ENCODE data around the gene CATSPERZ. TPM values are rescaled to one million over a fixed set of nuclear protein-coding genes. Genes with fewer than 3 reads are reported as not detected.

Gene CATSPERZ
- total RNA-seq, 1 donor from 2014 or later = 0.39 TPM

- no peak for DNase-seq
These were observed 35.7 kb upstream of the CATSPERZ start for GRCh38 chr11:64264371-64264852.

DNA sequence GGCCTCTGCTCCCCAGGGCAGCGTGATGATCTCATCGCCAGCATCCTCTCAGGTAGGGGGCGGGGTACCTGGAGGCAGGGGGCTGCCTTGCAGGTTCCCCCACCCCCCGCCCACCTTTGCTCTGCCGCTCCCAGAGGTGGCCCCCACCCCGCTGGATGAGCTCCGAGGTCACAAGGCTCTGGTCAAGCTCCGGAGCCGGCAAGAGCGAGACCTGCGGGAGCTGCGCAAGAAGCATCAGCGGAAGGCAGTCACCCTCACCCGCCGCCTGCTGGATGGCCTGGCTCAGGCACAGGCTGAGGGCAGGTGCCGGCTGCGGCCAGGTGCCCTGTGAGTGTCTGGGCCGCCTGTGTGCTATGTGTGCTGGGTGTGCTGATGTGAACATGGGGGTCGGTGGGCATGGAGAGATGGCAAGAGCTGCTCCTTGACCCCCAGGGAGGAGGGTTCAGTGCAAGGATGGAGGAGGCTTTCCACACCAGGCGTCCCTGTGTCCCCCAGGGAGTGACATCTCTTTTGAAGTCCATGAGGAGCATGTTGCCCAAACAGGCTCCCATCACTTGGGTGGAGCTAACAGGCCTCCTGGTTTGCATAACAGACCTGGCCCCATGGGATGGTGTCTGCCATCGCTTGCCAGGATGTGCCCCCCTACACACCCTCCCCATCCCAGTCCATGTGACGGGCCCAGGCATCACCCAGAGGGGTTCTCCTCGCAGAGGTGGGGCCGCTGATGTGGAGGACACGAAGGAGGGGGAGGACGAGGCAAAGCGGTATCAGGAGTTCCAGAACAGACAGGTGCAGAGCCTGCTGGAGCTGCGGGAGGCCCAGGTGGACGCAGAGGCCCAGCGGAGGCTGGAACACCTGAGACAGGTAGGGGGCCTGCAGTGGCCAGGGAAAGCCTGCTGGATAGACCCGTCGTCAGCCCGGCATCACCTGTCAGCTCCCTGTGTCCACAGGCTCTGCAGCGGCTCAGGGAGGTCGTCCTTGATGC, 34.7 kb upstream of the CATSPERZ start:
- DNase-seq = no peak

DNA sequence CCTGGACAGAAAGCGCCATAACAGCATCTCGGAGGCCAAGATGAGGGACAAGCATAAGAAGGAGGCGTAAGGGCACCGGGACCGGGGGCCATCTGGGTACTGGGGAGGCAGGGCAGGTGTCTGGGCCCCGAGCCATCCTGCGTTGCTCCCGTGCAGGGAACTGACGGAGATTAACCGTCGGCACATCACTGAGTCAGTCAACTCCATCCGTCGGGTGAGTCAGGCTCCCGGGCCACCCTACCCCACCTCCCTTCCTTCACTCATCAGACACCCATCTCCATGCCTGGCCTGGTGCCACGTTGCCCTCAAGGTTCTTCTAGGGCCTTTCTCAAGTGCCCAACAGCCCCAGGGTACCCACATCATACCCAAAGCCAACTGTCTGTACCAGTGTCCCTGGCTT, 33.8 kb upstream of the CATSPERZ start:
- DNase-seq = no peak

GRCh38 chr11:64267207-64267945, 32.8 kb upstream of the CATSPERZ start:
- no peak for DNase-seq

DNA sequence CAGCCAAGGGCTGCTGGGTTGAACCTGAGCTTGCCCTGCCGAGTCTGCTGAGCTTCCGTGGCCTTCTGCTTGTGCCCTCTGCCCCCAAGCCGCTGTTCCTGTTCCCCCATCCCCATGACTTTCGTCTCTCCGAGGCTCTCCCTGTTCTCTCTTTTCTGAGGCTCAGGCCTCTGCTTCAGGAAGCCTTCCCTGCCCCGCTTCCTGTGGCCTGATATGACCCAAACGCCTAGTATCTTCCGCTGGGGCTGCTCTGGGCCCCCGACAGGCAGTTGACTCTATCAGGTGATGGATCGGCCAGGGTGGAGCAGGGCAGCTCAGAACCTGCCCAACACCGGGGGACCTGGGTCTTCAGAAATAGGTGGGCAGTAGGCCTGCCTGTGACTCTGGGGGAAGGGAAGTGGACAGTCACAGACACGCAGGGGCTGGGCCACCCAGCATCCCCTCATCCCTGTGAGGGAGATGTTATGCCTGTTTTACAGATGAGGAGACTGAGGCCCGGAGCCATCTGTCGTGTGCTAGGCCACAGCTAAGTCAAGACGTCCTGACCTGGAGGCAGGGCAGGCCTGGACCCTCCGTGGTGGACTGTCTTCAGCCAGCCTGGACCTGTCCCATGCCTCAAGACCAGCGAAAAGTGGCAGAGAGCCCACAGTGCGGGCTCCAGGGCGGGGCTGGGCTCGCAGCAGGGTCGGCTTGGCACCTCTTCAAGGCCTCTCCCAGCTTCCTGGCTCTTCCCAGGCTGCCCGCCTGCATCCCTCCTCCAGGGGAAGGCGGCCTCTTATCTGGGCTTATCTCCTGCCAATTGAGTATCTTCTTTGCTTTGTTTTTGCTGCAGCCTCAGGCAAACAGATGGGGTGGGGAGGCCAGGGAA, 31.9 kb upstream of the CATSPERZ start:
- no peak for DNase-seq

GRCh38 chr11:64268893-64269539, 31.1 kb upstream of the CATSPERZ start:
- DNase-seq = peak; percentile 51

- DNase-seq = peak; percentile 99
These were observed 30.5 kb upstream of the CATSPERZ start for GRCh38 chr11:64269540-64270220.

DNA sequence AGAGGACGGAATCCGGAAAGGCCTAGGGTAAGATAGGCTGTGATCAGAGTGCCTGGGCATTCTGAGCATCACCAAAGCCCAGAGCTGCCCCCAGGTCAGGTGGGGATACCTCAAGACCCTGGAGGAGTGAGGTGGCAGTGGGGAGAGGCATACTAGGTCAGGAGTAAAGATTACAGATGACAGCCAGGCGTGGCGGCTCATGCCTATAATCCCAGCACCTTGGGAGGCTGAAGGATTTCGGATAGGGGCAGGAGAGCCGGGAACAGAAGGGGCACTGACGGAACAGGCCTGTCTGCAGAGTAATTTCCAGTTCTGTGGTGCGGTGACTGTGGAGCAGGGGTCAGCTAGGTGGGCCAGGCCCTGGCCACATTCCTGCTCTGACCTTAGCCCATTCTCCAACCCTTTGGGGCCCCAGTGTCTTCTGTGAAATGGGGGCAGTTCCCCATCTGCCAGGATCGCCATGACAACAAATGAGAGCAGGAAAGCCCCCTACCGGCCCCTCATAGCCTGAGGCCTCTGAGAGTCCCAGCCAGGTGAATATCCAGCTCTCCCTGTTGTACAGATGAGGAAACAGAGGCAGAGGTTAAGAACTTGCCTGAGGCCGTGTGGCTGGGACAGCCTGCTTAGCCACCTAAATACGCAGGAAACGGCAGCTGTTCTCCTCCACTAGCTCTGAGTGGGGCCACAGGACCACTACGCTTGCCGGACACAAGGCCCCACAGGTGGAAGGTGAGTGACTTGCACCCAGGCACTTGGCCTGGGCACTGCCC, 24.9 kb upstream of the CATSPERZ start:
- DNase-seq = no peak

DNA sequence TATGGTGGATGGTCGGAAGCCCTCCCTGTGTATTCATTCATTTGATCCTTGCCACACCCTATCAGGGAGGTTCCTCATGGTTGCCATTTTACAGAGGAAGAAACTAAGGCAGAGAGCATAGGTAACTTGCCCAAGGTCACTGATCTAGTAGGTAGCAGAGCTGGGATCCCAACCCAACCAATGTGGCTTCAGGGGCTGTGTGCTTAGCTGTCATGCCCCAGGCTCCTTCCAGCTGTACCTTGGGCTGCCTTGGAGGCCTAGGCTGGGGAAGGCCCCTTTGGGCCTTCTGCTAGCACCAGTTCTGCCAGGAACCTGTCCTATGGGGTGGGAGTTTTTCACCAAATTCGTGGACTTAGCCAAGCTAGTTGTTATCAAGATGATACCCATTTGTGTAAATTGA, 24.3 kb upstream of the CATSPERZ start:
- no peak for DNase-seq

- no peak for DNase-seq
These were observed 23.3 kb upstream of the CATSPERZ start for GRCh38 chr11:64276653-64277431.

DNA sequence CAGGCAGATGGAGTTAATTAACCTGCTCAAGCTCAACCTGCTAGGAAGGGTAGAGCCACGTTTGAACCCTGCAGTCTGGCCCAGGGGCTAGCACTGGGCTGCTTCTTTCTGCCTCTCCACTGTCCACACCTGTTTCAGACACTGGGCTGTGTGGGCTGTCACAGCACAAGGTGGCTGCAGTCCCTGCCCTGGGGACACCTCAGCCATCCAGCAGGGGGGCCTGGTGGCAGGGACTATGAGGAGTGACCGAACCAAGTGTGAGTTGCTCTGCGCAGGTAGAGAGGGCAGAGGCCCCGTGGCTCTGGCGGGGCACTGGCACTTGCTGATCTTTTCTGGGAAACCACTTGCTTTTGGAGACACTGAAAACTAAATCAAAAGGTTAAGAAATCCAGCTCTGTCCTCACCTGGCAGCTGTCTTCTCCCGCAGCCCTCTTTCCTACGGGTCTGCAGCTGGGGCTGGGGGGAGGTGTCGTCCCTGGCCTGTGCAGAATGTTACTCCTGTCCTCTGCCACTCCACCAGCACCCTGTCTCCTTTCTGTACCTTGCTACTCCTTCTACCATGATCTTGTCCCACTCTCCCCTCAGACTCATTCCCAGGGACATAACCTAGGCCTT, 21.5 kb upstream of the CATSPERZ start:
- no peak for DNase-seq

- no peak for DNase-seq
These were observed 18.0 kb upstream of the CATSPERZ start for GRCh38 chr11:64281957-64282770.

DNA sequence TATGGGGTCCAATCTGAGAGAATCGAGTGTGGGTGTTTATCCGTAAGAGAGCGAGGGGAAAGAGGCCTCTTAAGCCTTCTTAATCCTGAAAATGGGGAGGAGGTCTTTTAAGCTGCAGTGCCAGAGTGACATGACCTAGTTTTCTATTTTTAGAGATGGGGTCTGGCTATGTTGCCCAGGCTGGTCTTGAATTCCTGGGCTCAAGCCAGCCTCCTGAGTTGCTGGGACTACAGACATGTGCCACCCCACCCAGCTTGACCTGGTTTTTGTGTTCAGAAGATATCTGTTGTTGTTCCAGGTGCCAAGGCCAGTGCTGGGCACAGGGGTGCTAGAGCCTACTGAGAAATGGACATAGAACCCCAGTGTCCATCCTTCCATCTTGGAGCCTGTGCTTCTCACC, 17.1 kb upstream of the CATSPERZ start:
- DNase-seq = no peak

DNA sequence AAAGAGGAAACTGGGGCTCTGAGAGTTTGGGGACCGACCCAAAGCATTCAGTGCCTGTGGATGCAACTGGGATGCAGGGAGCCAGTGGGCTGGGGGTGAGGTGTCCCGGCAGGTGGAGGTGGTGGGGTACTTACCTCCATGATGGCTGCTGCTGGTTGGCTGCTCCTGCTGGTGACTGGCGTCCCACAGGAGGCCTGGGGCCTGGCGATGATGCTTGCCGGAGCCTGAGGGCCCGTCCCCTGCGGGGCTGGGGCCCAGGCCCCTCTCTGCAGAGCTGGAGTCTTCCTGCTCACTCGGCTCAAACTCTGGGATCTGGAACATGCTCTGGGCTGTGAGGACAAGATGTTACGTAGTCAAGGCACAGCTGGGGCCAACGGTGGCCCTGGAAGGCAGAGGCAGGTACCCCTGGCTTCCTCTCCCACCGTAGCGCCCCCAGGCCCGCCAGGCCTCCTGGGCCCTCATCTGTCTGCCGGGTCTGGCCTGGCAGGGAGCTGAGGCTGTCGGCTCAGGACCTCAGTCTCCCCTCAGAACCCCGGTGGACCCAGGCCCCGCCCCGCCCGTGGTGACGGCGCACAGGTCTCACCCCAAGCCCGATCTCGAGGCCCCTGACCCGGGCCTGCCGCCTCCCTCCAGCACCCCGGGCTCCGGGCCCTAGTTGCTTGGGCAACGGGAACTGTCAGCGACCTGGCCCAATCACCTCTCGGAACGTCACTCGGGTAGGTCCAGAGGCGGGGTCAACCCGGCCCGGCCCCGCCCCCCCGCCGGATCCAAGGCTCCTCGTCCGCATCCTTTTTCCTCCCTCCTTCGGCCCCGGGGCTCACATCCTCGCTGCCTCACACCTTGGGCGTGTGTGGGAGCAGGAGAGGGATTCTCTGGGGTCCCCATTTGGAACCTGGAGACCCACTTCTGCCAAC, 15.9 kb upstream of the CATSPERZ start, which contains the start of gene BAD:
Gene BAD (minus strand): TSS at position 618 of the 914 bp plus-strand sequence. CDS start 297 bp downstream, at position 321.
- peak; percentile 93 for DNase-seq

DNA sequence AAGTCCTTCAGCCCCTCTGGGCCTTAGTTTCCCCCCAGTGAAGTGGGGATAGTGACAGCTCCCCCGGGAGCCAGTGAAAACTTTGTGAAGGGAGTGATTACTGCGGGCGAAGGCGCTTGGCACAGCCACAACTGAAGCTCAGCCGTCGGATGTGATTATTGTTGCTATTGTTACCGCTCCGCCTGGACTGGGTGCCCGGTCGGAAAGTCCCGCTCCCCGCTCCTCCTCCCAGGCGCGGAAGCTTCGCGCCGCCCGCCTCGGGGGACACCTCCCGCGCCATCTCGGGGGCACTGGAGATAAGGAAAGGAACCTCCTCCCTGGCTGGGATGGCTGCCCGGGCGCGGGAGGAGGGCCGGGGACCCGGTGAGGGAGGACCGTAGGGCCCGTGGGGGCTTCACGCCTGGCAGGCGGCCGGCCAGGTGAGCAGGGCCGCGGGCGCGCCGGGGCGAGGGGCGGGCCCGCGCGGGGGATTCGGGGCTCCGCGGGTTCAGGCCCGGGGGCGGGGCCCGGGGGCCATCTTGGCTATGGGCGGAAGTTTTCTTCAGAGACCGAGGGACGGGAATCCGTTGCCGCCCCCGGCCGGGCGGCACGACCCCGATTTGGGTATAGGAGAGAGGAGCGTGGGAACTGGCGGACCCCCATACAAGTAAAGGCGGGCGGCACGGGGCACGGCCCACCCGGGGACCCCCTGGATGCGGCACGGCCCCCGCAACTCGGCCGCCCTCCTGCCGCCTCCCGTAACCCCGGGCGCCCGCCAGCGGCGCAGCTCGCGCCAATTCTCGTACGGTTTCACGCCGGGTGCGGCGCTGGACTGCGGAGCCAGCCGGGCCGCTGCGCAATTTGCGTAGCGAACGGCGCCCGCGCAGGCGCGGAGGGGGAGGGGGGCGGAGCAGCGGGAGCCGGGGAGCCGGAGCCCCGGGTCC, 14.9 kb upstream of the CATSPERZ start, which contains the start of gene GPR137:
Gene GPR137 (plus strand): TSS at position 887 of the 923 bp plus-strand sequence. CDS start 677 bp downstream, outside the sequence.
- peak; percentile 86 for DNase-seq

All from skin of body (tissue), 2 donors.